ENCODE results near the gene COL8A2.

DNA sequence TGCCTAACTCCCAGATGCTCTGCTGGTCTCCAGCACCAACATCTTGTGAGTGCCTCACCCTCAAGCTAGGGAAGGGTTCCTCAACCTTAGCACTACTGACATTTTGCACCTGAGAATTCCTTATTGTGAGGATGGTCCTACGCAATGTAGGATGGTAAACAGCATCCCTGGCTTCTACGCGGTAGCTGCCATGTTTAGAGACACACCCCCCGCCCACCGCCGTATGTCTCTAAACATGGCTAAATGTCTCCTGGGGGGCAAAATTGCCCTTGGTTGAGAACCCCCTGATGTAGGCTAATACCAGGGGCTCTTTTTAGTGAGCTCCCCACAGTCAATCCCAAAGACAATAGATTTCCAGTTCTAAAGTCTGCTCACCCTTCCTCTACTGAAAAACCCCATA, 28.5 kb upstream of the COL8A2 start:
- no peak for TF ChIP-seq EP300 (IDR thresholded peaks at IDR 0.05)
- TF ChIP-seq, protein P1, sequence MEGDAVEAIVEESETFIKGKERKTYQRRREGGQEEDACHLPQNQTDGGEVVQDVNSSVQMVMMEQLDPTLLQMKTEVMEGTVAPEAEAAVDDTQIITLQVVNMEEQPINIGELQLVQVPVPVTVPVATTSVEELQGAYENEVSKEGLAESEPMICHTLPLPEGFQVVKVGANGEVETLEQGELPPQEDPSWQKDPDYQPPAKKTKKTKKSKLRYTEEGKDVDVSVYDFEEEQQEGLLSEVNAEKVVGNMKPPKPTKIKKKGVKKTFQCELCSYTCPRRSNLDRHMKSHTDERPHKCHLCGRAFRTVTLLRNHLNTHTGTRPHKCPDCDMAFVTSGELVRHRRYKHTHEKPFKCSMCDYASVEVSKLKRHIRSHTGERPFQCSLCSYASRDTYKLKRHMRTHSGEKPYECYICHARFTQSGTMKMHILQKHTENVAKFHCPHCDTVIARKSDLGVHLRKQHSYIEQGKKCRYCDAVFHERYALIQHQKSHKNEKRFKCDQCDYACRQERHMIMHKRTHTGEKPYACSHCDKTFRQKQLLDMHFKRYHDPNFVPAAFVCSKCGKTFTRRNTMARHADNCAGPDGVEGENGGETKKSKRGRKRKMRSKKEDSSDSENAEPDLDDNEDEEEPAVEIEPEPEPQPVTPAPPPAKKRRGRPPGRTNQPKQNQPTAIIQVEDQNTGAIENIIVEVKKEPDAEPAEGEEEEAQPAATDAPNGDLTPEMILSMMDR (IDR thresholded peaks at IDR 0.05): no peak
- no peak for TF ChIP-seq POLR2A (IDR thresholded peaks at IDR 0.05)

All from sigmoid colon (tissue), 4 donors.